Stimulated activated CD8-positive, alpha-beta memory T cell treated with anti-CD3 and anti-CD28 coated beads, Interleukin-4, amount 100 ng/mL, for 48 hours (primary cell): Measurements from ENCODE around the gene SYT14.
"Not testable (repeated sequence)": the region's sequence is repeated elsewhere in the genome, so short reads cannot be mapped to it uniquely, and the experiment has no call there.

Experiments used
- DNase-seq: peaks from one replicate; pipeline ENCODE4 v3.0.0-alpha.2; 2020

Gene SYT14

DNA sequence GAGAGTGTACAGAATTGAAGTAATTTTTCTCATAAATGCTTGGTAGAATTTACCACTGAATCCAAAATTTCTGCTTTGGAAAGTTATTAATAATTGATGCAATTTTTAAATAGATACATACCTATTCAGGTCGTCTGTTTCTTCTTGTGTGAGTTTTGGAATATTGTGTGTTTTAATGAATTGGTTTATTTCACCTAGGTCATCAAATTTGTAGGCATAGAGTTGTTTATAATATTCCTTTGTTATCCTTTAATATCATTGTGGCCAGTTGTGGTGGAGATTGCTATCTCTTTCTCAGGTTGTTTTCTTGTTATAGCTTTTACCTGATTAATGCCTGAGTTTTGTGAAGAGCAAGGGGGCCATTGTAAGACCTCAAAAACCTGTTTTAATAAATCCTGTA, 93.5 kb downstream of the SYT14 start:
- DNase-seq = no peak

DNA sequence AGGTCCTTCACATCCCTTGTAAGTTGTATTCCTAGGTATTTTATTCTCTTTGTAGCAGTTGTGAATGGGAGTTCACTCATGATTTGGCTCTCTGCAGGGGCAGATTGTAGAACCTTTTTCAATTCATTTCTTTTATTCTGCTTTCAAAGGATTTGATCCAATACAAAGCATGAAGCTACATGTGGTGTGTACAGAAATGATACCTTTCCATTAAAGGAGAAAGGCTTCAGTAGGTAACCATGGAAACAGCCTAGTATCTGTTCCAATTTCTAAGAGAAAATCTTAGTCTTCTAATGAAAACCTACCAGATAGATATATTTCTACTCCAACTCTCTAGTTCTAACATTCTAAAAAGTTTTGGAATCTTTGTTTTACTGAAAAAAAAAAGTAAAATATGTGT, 105.0 kb downstream of the SYT14 start:
- DNase-seq = no peak

DNA sequence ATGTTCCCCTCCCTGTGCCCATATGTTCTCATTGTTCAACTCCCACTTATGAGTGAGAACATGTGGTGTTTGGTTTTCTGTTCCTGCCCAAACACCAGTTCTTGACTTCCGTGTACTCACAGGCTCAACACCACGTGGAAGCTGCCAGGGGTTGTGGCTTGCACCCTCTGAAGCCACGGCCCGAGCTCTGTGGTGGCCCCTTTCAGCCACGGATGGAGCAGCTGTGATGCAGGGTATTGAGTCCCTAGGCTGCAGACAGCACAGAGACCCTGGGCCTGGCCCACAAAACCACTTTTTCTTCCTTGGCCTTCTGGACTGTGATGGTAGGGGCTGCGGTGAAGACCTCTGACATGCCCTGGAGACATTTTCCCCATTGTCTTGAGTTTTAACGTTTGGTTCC, 111.6 kb downstream of the SYT14 start:
- DNase-seq = no peak

DNA sequence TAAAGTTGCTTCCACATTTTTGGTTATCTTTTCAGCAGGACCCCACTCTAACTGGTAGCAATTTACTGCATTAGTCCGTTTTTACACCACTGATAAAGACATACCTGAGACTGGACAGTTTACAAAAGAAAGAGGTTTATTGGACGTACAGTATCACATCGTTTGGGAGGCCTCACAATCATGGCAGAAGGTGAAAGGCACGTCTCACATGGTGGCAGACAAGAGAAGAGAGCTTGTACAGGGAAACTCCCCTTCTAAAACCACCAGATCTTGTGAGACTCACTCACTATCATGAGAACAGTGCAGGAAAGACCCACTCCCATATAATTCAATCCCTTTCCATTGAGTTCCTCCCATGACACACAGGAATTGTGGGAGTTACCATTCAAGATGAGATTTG, 112.5 kb downstream of the SYT14 start:
- DNase-seq = not testable (repeated sequence)

DNA sequence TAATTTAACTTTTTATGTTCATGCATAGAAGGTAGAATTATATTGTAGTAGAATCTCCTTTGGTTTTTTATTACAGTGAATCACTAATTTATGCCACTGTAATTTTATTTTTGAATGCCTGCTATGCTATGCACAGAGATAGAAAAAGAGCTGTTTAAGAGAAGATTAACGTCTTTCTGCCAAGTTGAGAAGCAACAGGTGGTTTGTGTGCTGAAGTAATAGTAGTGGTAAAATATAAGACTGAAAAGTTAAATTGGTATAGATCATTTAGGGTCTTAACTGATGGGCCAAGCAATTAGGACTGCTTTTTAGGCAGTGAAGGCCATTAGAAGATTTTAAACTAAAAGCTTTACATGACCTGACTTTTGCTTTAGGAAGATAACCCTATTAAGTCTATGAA, 115.1 kb downstream of the SYT14 start:
- DNase-seq = no peak

DNA sequence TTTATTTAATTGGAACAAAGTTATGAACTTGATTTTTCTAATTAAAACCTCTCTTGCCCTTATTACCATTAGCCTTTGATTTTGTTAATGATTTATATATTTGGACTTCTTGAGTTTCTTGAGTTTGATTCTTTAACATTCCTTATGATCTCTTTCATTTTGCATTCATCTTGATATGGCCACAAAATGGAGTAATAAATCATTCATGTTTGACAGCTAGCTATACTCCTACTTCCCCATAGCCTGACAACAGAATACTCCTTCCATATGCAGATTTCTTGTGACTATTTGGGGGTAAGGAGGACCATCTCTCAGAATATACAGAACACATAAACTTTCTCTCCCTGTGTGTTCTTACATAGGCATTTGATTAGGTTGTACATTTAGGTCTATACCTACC, 119.6 kb downstream of the SYT14 start:
- DNase-seq = no peak

DNA sequence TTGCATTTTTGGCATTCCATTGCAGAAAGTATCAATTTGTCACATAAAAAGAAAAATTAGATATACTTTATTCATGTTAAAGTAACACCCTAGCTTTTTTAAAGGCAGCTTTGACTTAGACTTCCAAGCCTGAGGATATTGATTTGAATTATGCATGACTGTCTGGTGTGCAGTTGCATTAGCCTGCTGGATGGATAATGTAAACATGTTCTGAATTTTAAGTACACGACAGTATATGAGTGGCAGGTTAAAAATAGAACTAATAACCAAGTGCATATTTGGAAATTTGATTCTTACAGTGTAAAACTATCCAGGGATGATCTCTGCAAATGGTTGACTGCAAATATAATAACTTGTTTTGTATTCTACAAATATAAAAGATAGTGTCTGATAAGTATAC, 124.0 kb downstream of the SYT14 start:
- no peak for DNase-seq

DNA sequence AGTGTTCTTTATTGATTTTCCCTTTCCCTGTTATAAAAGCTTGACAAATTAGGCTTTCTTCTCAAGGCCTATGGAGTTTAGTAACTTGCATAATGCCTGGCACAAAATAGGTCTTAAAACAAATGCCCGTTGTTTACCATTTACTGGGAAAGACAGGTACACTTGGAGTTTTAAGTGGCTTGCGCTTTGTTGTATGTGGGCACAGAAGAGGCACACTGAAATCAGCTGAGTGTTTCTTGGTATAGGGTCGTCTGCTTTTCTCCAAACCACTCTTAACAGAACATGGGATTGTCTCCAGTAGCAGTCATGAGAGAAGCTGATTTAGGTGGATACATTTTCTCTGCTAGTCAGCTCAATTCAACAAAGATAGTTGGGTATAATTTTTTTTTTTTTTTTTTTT, 132.5 kb downstream of the SYT14 start:
- DNase-seq = no peak

DNA sequence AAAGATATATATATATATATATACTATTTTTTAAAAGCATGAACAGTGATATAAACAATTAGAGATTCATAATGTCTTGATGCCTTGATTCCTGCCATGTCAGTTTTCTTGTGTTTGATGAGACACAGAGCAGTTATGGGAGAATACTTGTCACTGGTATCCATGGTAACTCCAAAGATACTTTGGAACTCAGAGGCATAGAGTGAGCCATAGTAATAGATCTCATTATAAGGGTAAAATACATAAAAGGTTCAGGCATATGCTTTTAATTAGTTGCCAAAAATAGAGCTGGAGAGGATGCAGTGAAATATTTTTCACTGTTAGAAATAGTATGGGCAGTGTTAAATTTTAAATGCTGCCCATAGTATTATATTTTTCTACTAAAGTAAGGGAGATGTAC, 134.1 kb downstream of the SYT14 start:
- no peak for DNase-seq

DNA sequence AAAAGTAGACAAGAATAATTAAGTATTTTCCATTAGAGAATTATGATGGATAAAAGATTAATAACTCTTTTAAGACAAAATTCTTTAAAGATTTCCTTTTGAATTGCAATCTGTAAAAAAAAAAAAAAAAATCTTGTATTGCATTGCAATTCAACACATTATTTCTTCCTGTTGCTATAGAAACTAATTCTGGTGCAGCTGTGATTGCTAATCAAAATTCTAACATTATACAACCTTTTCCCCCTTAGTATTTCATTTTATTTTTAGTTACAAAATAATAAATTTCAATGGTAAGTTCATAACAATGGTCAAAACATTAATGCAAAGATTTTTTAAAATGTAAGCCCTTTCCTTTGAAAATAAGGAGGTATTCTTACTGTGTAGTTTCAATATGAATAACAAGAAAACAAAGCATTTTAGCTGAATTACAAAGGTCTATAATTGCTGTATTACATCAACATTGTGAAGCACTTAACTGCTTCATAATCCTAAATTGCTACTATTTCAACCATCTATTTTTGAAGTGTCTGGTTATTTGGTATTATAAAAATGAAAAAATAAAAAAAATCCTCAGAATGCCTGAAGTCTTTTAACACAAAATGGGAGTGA, 135.0 kb downstream of the SYT14 start:
- DNase-seq = no peak

DNA sequence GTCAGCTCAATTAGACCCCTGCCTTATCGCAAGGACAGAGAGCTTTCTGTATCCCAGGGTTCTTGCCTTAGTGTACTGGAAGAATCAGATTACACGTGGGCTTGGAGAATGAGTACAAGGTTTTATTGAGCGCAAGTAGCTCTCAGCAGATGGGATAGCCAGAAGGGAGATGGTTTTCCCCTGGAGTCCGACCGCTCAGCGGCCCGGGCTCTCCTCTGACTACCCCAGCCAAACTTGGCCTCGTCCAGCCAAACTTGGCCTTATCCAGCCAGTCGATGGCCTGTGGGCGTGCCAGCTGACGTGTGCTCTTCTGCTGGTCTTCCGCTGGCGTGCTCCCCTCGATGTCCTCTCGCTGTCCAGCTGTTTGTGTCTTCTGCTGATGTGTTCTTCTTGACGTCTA, 136.9 kb downstream of the SYT14 start:
- DNase-seq = no peak

DNA sequence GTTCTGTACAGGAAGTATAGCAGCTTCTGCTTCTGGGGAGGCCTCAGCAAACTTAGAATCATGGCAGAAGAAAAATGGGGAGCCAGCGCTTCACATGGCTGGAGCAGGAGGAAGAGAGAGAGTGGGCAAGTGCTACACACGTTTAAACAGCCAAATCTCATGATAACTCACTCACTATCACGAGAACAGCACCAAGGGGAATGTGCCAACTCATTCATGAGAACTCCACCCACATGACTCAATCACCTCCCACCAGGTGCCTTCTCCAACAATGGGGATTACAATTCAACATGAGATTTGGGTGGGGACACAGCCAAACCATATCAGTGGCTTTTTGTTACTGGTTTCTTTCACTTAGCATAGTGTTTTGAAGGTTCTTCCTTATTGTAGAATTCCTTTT, 138.6 kb downstream of the SYT14 start:
- DNase-seq = no peak

DNA sequence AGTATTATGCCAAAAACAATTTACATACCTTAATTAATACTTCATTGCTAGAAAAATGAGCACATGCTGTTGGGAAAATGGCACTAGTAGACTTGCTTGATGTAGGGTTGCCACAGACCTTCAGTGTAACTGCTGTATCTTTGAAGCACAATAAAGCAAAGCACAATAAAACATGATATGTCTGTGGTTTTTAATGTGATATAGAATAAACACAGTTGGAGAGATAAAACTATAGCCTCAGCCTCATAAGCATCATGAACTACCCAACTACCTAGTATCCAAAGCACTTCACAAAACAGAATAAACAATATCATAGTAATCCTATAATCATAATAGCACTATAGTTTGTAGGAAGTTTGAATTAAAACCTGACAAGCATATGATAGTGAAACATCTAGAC, 143.5 kb downstream of the SYT14 start:
- no peak for DNase-seq

DNA sequence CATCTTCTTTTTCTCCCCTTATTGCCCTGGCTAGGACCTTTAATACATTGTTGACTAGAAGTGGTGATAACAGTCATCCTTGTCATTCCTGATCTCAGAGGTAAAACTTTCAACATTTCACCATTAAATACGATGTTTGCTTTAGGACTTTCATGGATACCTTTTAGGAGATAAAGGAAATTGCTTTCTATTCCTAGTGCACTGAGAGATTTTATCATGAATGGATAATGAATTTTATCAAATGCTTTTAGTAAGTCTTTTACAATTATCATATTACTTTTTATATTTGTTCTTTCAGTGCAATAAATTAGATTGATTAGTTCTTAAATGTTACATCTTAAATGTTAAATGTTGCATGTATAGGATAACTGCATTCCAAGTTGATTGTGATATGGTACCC, 147.3 kb downstream of the SYT14 start:
- DNase-seq = no peak

DNA sequence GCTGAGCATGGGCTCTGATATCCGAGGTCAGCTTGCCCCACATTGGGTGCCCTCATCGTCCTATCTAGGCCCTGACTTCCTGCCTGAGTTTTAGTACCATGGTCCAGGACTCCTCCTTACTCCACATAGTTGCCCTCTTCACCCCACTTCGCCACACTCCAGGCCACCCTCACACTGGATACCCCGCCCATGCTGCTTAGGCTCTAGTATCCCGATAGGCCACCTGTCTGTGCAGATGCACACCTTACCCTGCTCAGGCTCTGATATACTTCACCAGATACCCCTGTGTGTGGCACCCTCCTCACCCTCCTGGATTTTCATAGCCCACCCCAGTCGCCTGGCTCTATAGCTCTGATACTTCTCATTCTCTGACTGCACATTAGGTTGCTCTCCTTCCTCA, 149.0 kb downstream of the SYT14 start:
- no peak for DNase-seq

DNA sequence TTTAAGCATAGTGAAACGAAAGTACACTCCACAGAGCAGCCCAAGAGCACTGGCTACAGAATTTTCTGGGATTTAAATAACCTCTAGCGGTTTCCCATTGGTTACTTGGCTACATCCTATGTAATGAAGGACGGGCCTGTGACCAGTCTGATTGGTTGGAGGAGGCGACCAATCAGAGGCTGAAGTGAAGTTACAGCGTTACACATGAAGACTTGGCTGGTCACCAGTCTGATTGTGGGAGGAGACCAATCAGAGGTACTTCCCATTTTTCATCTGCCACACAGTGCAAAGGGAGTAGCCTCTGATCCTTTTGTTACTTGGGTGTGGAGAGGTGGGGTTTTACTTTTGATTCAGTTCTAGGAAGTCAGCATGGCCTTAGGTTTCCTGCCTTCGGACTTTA, 151.8 kb downstream of the SYT14 start:
- no peak for DNase-seq

DNA sequence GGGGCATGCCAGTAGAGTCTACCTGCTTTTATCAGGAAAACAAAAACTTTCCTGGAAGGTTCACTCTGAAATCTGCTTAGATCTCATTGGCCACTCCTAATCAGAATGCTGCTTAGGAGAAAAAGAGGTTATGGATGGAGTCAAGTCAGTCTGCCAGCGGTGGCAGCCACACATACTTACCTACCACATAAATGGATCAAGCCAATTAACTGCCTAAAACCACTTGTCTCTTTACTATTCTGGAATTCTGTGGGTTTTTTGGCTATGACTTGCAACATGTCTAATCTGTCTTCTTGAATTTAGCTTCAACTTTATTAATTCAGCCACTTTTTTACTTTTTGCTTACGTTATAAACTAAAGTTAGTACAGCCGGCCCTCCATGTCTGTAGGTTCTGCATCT, 154.3 kb downstream of the SYT14 start:
- no peak for DNase-seq

DNA sequence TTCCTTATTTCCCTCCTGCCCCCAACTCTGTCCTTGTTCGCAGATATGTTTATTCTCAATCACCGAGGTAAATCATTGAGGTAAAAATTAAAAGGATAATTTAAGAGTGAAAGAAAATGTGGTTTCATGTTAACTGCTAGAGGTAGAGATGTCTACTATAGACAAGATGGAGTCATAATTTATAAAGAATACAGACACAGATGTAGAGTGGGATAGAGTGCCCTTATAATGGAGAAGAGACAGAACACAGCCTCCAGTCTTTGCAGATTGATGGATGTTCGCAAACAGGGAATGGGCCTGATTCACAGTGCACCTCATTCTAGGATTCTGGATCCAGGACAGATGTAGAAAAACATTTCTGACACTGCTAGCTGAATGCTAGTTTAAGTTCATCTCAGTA, 155.4 kb downstream of the SYT14 start:
- no peak for DNase-seq

DNA sequence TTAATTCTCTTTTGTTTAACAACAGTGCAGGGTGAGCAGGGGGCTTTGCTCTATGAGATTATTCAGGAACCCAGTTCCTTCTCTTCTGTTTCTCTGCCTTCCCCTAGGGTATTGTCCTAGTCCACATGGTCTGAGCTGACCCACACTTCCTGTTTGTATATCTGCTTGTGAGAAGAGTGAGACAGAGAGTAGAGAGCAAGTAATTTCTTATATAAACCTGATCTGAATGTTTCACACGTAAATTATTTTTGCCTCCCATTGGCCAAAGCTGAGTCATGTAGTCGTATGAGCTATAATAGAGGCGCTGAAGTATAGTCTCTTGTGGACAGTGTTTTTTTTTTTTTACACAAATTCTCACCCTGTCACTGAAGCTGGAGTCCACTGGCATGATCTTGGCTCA, 160.3 kb downstream of the SYT14 start:
- DNase-seq = no peak

DNA sequence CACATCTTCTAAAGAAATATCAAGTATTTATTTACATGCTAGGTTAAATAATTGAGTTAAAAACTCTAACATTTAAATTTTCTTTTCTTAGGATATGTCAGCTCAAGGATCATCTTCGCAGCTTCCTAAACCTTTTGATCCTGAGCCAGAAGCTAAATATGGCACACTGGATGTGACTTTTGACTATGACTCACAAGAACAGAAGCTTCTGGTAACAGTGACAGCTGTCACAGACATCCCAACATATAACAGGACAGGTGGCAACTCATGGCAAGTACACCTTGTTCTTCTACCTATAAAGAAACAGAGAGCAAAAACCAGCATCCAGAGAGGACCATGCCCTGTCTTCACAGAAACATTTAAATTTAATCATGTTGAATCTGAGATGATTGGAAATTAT, 161.9 kb downstream of the SYT14 start:
- DNase-seq = no peak

DNA sequence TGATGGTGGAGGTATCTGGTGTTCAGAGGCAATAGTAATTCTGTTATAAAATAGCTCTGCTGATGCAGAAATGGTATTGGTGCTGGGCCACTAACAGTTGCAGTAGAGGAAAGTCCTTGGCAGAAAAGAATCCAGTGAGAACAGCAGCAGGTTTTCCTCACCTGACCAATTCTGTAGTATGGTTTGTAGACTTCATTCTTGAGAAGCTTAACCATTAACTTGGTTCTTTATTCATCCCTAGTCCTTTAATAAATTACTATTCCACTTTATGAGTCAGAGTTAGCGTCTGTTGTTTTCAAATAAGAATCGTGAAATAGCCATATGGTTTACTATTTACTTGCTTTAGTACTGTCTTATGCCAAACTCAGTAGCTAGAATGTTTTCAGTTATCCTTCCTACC, 166.1 kb downstream of the SYT14 start:
- no peak for DNase-seq

DNA sequence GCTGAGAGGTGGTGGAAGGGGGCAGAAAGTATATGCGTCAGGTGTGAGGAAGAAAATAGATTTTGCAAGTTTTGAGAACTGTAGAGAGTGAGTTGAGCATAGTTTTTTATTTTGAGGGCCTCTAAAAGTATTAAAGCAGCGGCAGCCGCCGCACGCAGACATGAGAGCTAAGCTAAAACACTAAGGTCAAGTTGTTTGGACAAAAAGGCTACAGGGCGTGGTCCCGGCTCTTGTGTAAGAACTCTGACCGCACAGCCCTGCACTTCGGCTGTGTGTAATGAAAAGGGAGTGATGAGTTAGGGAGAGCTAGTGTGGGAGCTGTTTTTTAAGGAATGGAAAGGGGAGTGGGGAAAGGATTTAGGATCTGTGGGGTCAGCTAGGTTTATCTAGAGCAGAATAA, 174.9 kb downstream of the SYT14 start:
- not testable (repeated sequence) for DNase-seq

DNA sequence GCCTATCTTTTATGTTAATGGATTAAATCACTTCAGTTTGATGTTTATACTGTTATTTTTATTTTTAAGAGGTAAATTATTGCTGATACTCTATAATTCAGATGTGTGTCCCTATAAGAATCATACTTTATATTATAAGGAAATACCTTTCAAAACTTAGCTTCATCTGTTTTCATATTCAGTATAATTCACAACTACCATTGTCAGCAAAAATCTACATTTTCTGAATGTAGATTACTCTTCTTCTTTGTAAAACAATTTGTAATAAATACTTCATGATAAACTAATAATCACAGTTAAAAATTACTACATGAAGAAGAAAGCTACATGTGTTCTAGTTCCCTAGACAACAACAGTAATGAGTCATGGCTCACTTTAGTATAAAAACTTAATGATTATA, 179.2 kb downstream of the SYT14 start:
- no peak for DNase-seq

DNA sequence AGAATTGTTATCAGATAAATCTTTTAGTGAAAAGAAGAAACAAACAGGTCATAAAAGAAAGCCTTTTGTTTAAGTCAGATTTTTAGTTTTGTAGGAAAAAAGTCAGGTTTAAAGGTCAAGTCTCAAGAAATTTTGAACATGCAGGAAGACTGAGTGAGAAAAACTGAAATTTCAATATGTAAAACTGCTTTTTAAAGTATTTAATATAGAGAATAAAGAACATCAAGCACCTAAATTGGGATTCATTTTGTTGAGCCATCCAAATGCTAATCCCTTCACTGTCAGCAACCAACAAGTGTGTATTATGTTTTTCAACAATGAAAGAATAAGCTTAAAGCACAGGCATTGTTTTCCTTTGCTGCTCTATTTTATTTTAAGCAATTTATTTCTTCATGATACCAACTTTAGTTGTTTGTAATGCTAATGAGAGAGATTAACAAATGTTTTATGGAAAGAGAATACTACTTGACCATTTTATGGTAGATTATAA, 179.7 kb downstream of the SYT14 start:
- no peak for DNase-seq

DNA sequence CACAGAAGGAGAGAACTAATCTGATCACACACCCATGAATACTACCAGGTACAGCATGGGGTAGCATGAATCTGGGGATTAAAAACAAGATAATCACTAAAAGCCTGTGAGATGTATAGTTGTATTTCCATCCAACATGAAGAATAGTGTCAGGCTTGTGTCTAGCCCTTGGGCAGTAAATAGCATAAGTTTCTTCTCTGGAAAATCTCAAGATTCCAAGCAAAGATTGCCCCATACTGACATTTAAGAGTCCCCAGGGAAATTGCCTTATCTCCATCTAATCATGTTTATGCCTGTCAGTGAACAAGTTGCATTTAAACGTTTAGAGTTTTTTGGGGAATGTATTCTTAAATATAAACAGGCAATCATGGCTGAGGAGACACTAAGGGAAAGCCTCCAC, 185.4 kb downstream of the SYT14 start:
- no peak for DNase-seq
